Measurements from ENCODE around the gene DMXL2.
A peak's percentile ranks its signal among the peaks of the same experiment; 100 is the strongest.

DMXL2 gene

DNA sequence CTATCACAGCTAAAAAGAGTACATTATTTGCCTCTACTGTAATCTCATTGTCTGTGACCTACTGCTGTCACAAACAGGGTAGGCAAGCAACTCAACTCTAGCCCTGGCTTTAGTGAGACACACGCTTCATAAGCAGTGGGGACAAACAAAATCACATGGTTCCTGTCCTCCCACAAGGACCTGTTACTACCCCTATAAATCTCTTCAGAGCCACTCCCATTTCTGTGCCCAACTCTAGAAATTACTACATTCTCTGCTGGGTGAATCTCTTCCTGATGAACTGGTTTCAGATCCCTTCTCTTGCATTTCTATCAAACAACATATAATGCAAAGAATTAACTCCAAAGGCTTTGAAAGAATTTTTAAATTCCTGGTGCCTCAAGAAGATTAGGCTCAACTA, 117.3 kb downstream of the DMXL2 start:
- no peaks in the 10 kb centered on the region for H3K27me3 ChIP-seq (ENCODE audit: insufficient read depth, poor library complexity, severe bottlenecking)
- H3K27ac ChIP-seq (replicated peaks), result no peak overlapping the region
- DNase-seq (ENCODE audit: low read depth in 1 of 2, low spot score in 1 of 2), result no peak
- TF ChIP-seq POLR2AphosphoS5 (IDR thresholded peaks at IDR 0.05; ENCODE audit: low read depth), result no peak
- TF ChIP-seq GABPA (IDR thresholded peaks at IDR 0.05; ENCODE audit: low read depth), result no peak
- TF ChIP-seq SPI1 (IDR thresholded peaks at IDR 0.05; ENCODE audit: borderline replicate concordance, low read depth), result no peak
- TF ChIP-seq, protein P1, sequence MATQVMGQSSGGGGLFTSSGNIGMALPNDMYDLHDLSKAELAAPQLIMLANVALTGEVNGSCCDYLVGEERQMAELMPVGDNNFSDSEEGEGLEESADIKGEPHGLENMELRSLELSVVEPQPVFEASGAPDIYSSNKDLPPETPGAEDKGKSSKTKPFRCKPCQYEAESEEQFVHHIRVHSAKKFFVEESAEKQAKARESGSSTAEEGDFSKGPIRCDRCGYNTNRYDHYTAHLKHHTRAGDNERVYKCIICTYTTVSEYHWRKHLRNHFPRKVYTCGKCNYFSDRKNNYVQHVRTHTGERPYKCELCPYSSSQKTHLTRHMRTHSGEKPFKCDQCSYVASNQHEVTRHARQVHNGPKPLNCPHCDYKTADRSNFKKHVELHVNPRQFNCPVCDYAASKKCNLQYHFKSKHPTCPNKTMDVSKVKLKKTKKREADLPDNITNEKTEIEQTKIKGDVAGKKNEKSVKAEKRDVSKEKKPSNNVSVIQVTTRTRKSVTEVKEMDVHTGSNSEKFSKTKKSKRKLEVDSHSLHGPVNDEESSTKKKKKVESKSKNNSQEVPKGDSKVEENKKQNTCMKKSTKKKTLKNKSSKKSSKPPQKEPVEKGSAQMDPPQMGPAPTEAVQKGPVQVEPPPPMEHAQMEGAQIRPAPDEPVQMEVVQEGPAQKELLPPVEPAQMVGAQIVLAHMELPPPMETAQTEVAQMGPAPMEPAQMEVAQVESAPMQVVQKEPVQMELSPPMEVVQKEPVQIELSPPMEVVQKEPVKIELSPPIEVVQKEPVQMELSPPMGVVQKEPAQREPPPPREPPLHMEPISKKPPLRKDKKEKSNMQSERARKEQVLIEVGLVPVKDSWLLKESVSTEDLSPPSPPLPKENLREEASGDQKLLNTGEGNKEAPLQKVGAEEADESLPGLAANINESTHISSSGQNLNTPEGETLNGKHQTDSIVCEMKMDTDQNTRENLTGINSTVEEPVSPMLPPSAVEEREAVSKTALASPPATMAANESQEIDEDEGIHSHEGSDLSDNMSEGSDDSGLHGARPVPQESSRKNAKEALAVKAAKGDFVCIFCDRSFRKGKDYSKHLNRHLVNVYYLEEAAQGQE (IDR thresholded peaks at IDR 0.05; ENCODE audit: insufficient replicate concordance, low read depth), result no peak
- TF ChIP-seq, protein P2, sequence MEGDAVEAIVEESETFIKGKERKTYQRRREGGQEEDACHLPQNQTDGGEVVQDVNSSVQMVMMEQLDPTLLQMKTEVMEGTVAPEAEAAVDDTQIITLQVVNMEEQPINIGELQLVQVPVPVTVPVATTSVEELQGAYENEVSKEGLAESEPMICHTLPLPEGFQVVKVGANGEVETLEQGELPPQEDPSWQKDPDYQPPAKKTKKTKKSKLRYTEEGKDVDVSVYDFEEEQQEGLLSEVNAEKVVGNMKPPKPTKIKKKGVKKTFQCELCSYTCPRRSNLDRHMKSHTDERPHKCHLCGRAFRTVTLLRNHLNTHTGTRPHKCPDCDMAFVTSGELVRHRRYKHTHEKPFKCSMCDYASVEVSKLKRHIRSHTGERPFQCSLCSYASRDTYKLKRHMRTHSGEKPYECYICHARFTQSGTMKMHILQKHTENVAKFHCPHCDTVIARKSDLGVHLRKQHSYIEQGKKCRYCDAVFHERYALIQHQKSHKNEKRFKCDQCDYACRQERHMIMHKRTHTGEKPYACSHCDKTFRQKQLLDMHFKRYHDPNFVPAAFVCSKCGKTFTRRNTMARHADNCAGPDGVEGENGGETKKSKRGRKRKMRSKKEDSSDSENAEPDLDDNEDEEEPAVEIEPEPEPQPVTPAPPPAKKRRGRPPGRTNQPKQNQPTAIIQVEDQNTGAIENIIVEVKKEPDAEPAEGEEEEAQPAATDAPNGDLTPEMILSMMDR (IDR thresholded peaks at IDR 0.05; ENCODE audit: insufficient read depth, low read length), result no peak
- no peak overlapping the region for H3K4me3 ChIP-seq (replicated peaks; ENCODE audit: insufficient read depth, low read length)

DNA sequence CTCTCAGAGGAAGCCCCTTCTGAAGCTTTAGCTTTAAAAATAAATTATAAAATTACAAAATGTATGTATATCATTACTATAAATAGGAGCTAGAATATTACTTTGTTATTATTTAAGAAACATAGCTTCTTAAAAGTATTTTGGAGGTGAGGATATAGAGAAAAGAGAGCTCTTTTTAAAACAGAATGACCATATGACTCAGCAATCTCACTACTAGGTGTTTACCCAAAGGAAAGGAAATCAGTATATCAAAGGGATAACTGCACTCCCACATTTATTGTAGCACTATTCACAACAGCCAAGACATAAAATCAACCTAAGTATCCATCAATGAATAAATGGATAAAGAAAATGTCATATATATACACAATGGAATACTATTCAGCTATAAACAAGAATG, 119.6 kb downstream of the DMXL2 start:
- no peak for DNase-seq (ENCODE audit: low read depth in 1 of 2, low spot score in 1 of 2)
- TF ChIP-seq, protein P1 (IDR thresholded peaks at IDR 0.05; ENCODE audit: insufficient replicate concordance, low read depth), result no peak
- TF ChIP-seq, protein P2 (IDR thresholded peaks at IDR 0.05; ENCODE audit: insufficient read depth, low read length), result no peak
- no peak for TF ChIP-seq POLR2AphosphoS5 (IDR thresholded peaks at IDR 0.05; ENCODE audit: low read depth)
- TF ChIP-seq SPI1 (IDR thresholded peaks at IDR 0.05; ENCODE audit: borderline replicate concordance, low read depth), result no peak
- TF ChIP-seq GABPA (IDR thresholded peaks at IDR 0.05; ENCODE audit: low read depth), result no peak
- no peak overlapping the region for H3K4me3 ChIP-seq (replicated peaks; ENCODE audit: insufficient read depth, low read length)
- no peaks in the 10 kb centered on the region for H3K27me3 ChIP-seq (ENCODE audit: insufficient read depth, poor library complexity, severe bottlenecking)
- H3K27ac ChIP-seq (replicated peaks), result no peak overlapping the region

DNA sequence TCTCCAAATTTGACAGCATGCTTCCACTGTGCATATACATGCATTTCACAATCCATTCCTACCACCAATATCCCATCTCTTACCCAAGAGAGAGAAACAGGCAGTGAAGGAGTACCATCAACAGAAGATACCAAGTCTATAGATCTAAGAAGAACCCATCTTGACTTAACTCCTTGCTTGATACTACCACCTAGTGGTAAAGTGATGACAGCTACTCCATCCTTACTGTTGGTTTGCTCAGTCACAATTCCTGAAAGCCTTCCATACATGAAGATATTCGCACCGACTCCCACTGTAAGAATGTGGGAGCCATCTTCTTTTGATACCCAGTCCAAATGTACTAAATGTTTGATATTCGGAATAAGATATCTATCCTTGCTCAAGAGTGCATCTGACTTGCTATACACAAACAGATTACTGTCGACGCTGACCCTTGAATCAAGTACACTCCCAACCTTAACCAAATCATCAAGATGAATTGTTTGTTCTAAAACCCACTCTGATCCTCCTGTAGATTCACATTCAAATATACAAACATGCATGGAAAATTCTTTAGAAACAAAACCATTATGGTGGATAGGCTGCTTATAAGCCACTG, 123.1 kb downstream of the DMXL2 start:
- TF ChIP-seq GABPA (IDR thresholded peaks at IDR 0.05; ENCODE audit: low read depth), result no peak
- TF ChIP-seq, protein P2 (IDR thresholded peaks at IDR 0.05; ENCODE audit: insufficient read depth, low read length), result peak; percentile 56
- no peak overlapping the region for H3K27ac ChIP-seq (replicated peaks)
- H3K27me3 ChIP-seq (ENCODE audit: insufficient read depth, poor library complexity, severe bottlenecking), result no peaks in the 10 kb centered on the region
- peak in 1 of 2 experiments; percentile 3 for DNase-seq (ENCODE audit: low read depth in 1 of 2, low spot score in 1 of 2)
- H3K4me3 ChIP-seq (replicated peaks; ENCODE audit: insufficient read depth, low read length), result no peak overlapping the region

DNA sequence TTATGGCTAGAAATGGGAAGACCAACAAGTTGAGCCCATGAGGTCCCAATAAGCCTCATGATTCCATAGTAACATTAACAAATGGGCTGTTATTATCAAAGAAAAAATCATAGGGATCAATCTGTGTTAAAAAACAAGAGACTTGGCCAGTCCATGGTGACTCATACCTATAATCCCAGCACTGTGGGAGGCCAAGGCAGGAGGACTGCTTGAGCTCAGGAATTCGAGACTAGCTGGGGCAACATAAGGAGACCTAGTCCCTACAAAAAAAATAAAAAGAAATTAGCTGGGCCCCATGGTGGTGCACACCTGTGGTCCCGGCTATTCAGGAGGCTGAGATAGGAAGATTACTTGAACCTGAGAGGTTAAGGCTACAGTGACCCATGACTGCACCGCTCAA, 124.8 kb downstream of the DMXL2 start:
- no peak overlapping the region for H3K27ac ChIP-seq (replicated peaks)
- no peak overlapping the region for H3K4me3 ChIP-seq (replicated peaks; ENCODE audit: insufficient read depth, low read length)
- no peak for DNase-seq (ENCODE audit: low read depth in 1 of 2, low spot score in 1 of 2)
- H3K27me3 ChIP-seq (ENCODE audit: insufficient read depth, poor library complexity, severe bottlenecking), result no peaks in the 10 kb centered on the region
- TF ChIP-seq SPI1 (IDR thresholded peaks at IDR 0.05; ENCODE audit: borderline replicate concordance, low read depth), result no peak
- TF ChIP-seq, protein P1 (IDR thresholded peaks at IDR 0.05; ENCODE audit: insufficient replicate concordance, low read depth), result no peak
- TF ChIP-seq, protein P2 (IDR thresholded peaks at IDR 0.05; ENCODE audit: insufficient read depth, low read length), result no peak
- TF ChIP-seq POLR2AphosphoS5 (IDR thresholded peaks at IDR 0.05; ENCODE audit: low read depth), result no peak
- no peak for TF ChIP-seq GABPA (IDR thresholded peaks at IDR 0.05; ENCODE audit: low read depth)
